Measurements from ENCODE around the gene UBE2D2. TPM values are rescaled to one million over a fixed set of nuclear protein-coding genes. Genes with fewer than 3 reads are reported as not detected.
A peak's percentile ranks its signal among the peaks of the same experiment; 100 is the strongest.

The UBE2D2 gene
- total and polyA plus RNA-seq, 2 of the 13 experiments (the other 11 are each of a cell fraction or from before 2014, with no cell fraction given): 79.1 to 109 TPM

DNA sequence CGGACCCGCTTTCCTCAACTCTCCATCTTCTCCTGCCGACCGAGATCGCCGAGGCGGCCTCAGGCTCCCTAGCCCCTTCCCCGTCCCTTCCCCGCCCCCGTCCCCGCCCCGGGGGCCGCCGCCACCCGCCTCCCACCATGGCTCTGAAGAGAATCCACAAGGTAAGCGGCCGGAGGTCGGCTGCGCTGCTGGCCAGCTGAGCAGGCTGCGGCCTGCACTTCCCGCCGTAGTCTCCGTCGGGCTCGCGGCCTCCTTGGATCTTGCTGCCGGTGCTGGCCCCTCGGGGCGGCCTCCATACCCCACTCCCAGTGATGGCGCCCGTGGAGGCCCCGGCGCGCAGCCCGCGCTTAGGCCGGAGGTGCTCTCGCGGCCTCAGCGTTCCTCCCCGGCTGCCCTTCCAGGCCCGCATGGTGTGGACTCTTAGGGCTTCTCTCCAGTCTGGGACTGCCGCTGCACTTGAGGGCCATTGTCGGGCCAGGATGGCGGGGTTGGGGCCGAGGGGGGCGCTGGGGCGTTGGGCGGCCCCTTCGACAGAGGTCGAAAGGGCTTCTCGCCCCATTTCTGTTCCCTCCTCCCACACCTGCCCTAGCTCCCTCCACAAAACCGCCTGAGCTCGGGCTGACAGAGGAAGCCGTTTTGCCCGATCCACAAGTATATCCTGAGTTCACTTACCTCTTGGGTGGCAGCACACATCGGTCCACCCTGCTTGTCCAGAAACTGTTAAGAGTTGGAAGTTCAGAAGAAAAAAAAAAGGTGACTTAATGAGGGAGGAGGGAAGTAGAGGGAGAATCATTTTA is 714 bp downstream of the UBE2D2 start (continued):
- TF ChIP-seq ZFP36L1 (CRISPR knock-in tag; IDR thresholded peaks at IDR 0.05) (no peak), ATAD3A (CRISPR knock-in tag; IDR thresholded peaks at IDR 0.05) (no peak), NR2F6 (IDR thresholded peaks at IDR 0.05) (no peak), NR2F6 (CRISPR knock-in tag; IDR thresholded peaks at IDR 0.05) (peak; percentile 38; the same call in 1 of the 2 replicates), ZNF33A (CRISPR knock-in tag; IDR thresholded peaks at IDR 0.05; ENCODE audit: borderline replicate concordance) (no peak), ZNF441 (CRISPR knock-in tag; IDR thresholded peaks at IDR 0.05; ENCODE audit: borderline replicate concordance) (no peak), ZSCAN29 (CRISPR knock-in tag; conservative IDR thresholded peaks at IDR 0.05) (no peak), ZBTB34 (CRISPR knock-in tag; IDR thresholded peaks at IDR 0.05) (no peak), NR2F2 (IDR thresholded peaks at IDR 0.05; ENCODE audit: borderline replicate concordance, low read depth) (no peak), ZNF740 (CRISPR knock-in tag; IDR thresholded peaks at IDR 0.05) (no peak), ZNF224 (CRISPR knock-in tag; IDR thresholded peaks at IDR 0.05) (peak; percentile 73; the same call in 1 of the 2 replicates), POLR2G (IDR thresholded peaks at IDR 0.05; ENCODE audit: low read depth, low read length) (no peak), ZFP41 (CRISPR knock-in tag; IDR thresholded peaks at IDR 0.05; ENCODE audit: borderline replicate concordance) (peak; percentile 36; the same call in 1 of the 2 replicates), ZNF510 (CRISPR knock-in tag; IDR thresholded peaks at IDR 0.05; ENCODE audit: low read depth) (no peak; the same call in 1 of the 2 replicates), ZNF276 (CRISPR knock-in tag; IDR thresholded peaks at IDR 0.05; ENCODE audit: low read depth) (no peak), NR2C2 (CRISPR knock-in tag; IDR thresholded peaks at IDR 0.05; ENCODE audit: borderline replicate concordance) (no peak), ZKSCAN8 (CRISPR knock-in tag; IDR thresholded peaks at IDR 0.05; ENCODE audit: borderline replicate concordance) (no peak), ZNF709 (CRISPR knock-in tag; IDR thresholded peaks at IDR 0.05) (no peak), ZNF775 (CRISPR knock-in tag; IDR thresholded peaks at IDR 0.05; ENCODE audit: borderline replicate concordance) (no peak), TGIF2 (CRISPR knock-in tag; IDR thresholded peaks at IDR 0.05) (no peak), ZNF713 (CRISPR knock-in tag; IDR thresholded peaks at IDR 0.05) (0 out of 2 replicates have a peak, but pooled peaks have one; percentile 52), ZNF598 (CRISPR knock-in tag; IDR thresholded peaks at IDR 0.05; ENCODE audit: borderline replicate concordance) (no peak)
- TF ChIP-seq, protein P1, sequence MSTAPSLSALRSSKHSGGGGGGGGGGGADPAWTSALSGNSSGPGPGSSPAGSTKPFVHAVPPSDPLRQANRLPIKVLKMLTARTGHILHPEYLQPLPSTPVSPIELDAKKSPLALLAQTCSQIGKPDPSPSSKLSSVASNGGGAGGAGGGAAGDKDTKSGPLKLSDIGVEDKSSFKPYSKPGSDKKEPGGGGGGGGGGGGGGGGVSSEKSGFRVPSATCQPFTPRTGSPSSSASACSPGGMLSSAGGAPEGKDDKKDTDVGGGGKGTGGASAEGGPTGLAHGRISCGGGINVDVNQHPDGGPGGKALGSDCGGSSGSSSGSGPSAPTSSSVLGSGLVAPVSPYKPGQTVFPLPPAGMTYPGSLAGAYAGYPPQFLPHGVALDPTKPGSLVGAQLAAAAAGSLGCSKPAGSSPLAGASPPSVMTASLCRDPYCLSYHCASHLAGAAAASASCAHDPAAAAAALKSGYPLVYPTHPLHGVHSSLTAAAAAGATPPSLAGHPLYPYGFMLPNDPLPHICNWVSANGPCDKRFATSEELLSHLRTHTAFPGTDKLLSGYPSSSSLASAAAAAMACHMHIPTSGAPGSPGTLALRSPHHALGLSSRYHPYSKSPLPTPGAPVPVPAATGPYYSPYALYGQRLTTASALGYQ (CRISPR knock-in tag; IDR thresholded peaks at IDR 0.05): no peak
- TF ChIP-seq, protein P2, sequence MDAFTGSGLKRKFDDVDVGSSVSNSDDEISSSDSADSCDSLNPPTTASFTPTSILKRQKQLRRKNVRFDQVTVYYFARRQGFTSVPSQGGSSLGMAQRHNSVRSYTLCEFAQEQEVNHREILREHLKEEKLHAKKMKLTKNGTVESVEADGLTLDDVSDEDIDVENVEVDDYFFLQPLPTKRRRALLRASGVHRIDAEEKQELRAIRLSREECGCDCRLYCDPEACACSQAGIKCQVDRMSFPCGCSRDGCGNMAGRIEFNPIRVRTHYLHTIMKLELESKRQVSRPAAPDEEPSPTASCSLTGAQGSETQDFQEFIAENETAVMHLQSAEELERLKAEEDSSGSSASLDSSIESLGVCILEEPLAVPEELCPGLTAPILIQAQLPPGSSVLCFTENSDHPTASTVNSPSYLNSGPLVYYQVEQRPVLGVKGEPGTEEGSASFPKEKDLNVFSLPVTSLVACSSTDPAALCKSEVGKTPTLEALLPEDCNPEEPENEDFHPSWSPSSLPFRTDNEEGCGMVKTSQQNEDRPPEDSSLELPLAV (CRISPR knock-in tag; conservative IDR thresholded peaks at IDR 0.05; ENCODE audit: low read depth): no peak
